ENCODE data around the gene NKD2.

The NKD2 gene

DNA sequence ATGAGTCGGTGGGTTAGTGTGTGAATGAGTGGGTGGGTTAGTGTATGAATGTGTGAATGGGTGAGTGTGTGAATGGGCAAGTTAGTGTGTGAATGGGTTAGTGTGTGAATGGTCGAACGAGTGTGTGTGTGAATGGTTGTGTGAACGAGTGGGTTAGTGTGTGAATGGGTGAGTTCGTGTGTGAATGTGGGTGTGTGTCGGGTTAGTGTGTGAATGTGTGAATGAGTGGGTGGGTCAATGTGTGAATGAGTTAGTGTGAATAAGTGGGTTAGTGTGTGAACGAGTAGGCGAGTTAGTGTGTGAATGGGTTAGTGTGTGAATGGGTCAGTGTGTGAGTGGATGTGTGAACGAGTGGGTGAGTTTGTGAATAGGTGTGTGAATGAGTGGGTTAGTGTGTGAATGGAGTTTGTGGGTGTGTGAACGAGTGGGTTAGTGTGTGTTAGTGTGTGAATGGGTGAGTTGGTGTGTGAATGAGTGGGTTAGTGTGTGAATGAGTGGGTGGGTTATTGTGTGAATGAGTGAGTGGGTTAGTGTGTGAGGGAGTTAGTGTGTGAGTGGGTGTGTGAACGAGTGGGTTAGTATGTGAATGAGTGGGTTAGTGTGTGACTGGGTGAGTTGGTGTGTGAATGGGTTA is 38.8 kb downstream of the NKD2 start:
- Histone ChIP-seq H3K9ac (ENCODE audit: insufficient read length, low read depth) (no peak overlapping the region), H3K27me3 (ENCODE audit: insufficient read depth, insufficient read length) (no peaks in the 10 kb centered on the region), H3K4me1 (ENCODE audit: insufficient read depth, insufficient read length) (no peaks in the 10 kb centered on the region), H3K4me3 (ENCODE audit: insufficient read length, low read depth) (no peak overlapping the region), H3K9me3 (ENCODE audit: insufficient read depth, low read length) (peaks cover 27% of the 10 kb centered on the region), H3K36me3 (ENCODE audit: insufficient read depth, insufficient read length, low read length) (peaks cover 18% of the 10 kb centered on the region)
- TF ChIP-seq SUZ12 (IDR thresholded peaks at IDR 0.05; ENCODE audit: extremely low read depth, insufficient read depth, insufficient read length) (no peak), YY1 (IDR thresholded peaks at IDR 0.05; ENCODE audit: insufficient read depth, insufficient read length) (no peak), ZNF274 (IDR thresholded peaks at IDR 0.05; ENCODE audit: low read depth, low read length) (no peak)
- DNase-seq (ENCODE audit: low read depth, low spot score) = no peak

DNA sequence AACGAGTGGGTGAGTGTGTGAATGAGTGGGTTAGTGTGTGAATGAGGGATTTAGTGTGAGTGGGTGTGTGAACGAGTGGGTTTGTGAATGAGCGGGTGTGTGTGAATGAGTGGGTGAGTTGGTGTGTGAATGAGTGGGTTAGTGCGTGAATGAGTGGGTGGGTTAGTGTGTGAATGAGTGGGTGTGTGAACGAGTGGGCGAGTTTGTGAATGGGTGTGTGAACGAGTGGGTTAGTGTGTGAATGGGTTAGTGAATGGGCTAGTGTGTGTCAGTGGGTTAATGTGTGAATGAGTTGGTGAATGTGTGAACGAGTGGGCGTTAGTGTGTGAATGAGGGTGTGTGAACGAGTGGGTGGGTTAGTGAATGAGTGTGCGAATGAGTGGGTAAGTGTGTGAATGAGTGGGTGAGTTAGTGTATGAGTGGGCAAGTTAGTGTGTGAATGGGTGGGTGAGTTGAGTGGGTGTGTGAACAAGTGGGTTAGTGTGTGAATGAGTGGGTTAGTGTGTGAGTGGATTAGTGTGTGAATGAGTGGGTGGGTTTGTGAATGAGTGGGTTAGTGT is 39.6 kb downstream of the NKD2 start:
- TF ChIP-seq YY1 (IDR thresholded peaks at IDR 0.05; ENCODE audit: insufficient read depth, insufficient read length) (no peak), ZNF274 (IDR thresholded peaks at IDR 0.05; ENCODE audit: low read depth, low read length) (no peak), SUZ12 (IDR thresholded peaks at IDR 0.05; ENCODE audit: extremely low read depth, insufficient read depth, insufficient read length) (no peak)
- no peak for DNase-seq (ENCODE audit: low read depth, low spot score)
- Histone ChIP-seq H3K9ac (ENCODE audit: insufficient read length, low read depth) (no peak overlapping the region), H3K36me3 (ENCODE audit: insufficient read depth, insufficient read length, low read length) (peaks cover 26% of the 10 kb centered on the region), H3K9me3 (ENCODE audit: insufficient read depth, low read length) (peaks cover 19% of the 10 kb centered on the region), H3K4me1 (ENCODE audit: insufficient read depth, insufficient read length) (no peaks in the 10 kb centered on the region), H3K4me3 (ENCODE audit: insufficient read length, low read depth) (no peak overlapping the region), H3K27me3 (ENCODE audit: insufficient read depth, insufficient read length) (no peaks in the 10 kb centered on the region)

- Histone ChIP-seq H3K4me1 (ENCODE audit: insufficient read depth, insufficient read length) (no peaks in the 10 kb centered on the region), H3K9me3 (ENCODE audit: insufficient read depth, low read length) (peaks cover 17% of the 10 kb centered on the region), H3K4me3 (ENCODE audit: insufficient read length, low read depth) (no peak overlapping the region), H3K27me3 (ENCODE audit: insufficient read depth, insufficient read length) (no peaks in the 10 kb centered on the region), H3K36me3 (ENCODE audit: insufficient read depth, insufficient read length, low read length) (peaks cover 34% of the 10 kb centered on the region), H3K9ac (ENCODE audit: insufficient read length, low read depth) (no peak overlapping the region)
- TF ChIP-seq YY1 (IDR thresholded peaks at IDR 0.05; ENCODE audit: insufficient read depth, insufficient read length) = no peak
- no peak for TF ChIP-seq ZNF274 (IDR thresholded peaks at IDR 0.05; ENCODE audit: low read depth, low read length)
- TF ChIP-seq SUZ12 (IDR thresholded peaks at IDR 0.05; ENCODE audit: extremely low read depth, insufficient read depth, insufficient read length) = no peak
- DNase-seq (ENCODE audit: low read depth, low spot score) = no peak
Observed at GRCh38 chr5:1048861-1049838, 40.5 kb downstream of the NKD2 start.

DNA sequence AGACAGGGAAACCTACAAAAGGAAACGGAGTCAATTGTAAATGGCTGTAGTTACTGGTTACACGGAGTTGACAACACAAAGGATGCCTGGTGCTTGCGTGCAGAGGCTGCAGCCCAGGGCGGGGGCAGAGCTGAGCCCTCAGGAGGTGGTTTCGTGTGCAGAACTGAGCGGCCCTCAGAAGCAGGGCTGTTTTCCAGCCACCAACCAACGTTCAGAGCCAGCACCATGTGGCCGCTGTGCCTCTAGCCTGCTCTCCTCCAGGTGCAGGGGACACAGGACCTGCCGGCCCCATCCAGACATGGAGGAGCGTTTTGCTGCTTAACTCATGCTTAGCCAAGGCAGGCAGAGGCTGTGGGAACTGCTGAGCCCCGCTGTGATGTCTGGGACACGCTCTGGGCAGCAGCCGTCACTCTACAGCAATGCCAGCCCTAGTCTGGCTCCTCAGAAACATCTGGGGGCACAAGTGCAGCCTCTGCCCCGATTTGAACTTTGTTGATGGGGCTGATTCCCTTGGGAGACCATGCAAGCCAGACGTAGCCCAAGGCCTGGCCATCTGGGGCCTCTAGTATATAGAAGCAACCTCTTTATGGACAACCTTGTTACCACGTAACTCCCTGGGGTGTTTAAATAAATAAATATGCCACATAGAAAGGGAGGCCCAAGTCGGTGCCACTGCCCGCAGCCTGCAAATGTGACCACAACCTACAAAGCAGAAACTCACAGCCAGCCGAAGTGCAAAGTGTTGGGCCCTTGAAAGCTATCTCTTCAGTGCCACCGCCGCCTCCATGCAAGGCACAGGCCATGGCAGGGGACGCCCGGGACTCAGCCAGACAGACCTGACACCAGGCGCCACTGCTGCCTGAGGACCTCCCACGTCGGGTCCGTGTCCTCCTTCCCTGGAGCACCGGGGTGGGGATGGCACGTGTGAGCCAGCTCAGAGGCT is 42.1 kb downstream of the NKD2 start:
- H3K9me3 ChIP-seq (ENCODE audit: insufficient read depth, low read length) = peaks cover 2% of the 10 kb centered on the region; the same call in 1 of the 2 replicates
- no peak overlapping the region for H3K9ac ChIP-seq (ENCODE audit: insufficient read length, low read depth)
- DNase-seq (ENCODE audit: low read depth, low spot score) = no peak
- TF ChIP-seq SUZ12 (IDR thresholded peaks at IDR 0.05; ENCODE audit: extremely low read depth, insufficient read depth, insufficient read length) (no peak), ZNF274 (IDR thresholded peaks at IDR 0.05; ENCODE audit: low read depth, low read length) (no peak), YY1 (IDR thresholded peaks at IDR 0.05; ENCODE audit: insufficient read depth, insufficient read length) (no peak)
- peaks cover 2% of the 10 kb centered on the region for H3K4me1 ChIP-seq (ENCODE audit: insufficient read depth, insufficient read length)
- H3K27me3 ChIP-seq (ENCODE audit: insufficient read depth, insufficient read length) = no peaks in the 10 kb centered on the region
- peaks cover 44% of the 10 kb centered on the region for H3K36me3 ChIP-seq (ENCODE audit: insufficient read depth, insufficient read length, low read length)
- H3K4me3 ChIP-seq (ENCODE audit: insufficient read length, low read depth) = no peak overlapping the region

GRCh38 chr5:1051366-1051720 is 42.7 kb downstream of the NKD2 start:
- no peak for DNase-seq (ENCODE audit: low read depth, low spot score)
- Histone ChIP-seq H3K9me3 (ENCODE audit: insufficient read depth, low read length) (no peaks in the 10 kb centered on the region), H3K36me3 (ENCODE audit: insufficient read depth, insufficient read length, low read length) (peaks cover 51% of the 10 kb centered on the region)

GRCh38 chr5:1052076-1052475 is 43.5 kb downstream of the NKD2 start:
- Histone ChIP-seq H3K4me3 (ENCODE audit: insufficient read length, low read depth) (no peak overlapping the region), H3K4me1 (ENCODE audit: insufficient read depth, insufficient read length) (peaks cover 2% of the 10 kb centered on the region), H3K27me3 (ENCODE audit: insufficient read depth, insufficient read length) (no peaks in the 10 kb centered on the region), H3K9me3 (ENCODE audit: insufficient read depth, low read length) (no peaks in the 10 kb centered on the region), H3K9ac (ENCODE audit: insufficient read length, low read depth) (no peak overlapping the region), H3K36me3 (ENCODE audit: insufficient read depth, insufficient read length, low read length) (peaks cover 56% of the 10 kb centered on the region)
- TF ChIP-seq YY1 (IDR thresholded peaks at IDR 0.05; ENCODE audit: insufficient read depth, insufficient read length) = no peak
- no peak for TF ChIP-seq SUZ12 (IDR thresholded peaks at IDR 0.05; ENCODE audit: extremely low read depth, insufficient read depth, insufficient read length)
- no peak for TF ChIP-seq ZNF274 (IDR thresholded peaks at IDR 0.05; ENCODE audit: low read depth, low read length)
- DNase-seq (ENCODE audit: low read depth, low spot score) = no peak

More at GRCh38 chr5:1051366-1051720, 42.7 kb downstream of the NKD2 start:
- H3K4me3 ChIP-seq (ENCODE audit: insufficient read length, low read depth) = no peak overlapping the region
- TF ChIP-seq SUZ12 (IDR thresholded peaks at IDR 0.05; ENCODE audit: extremely low read depth, insufficient read depth, insufficient read length) = no peak
- no peak for TF ChIP-seq ZNF274 (IDR thresholded peaks at IDR 0.05; ENCODE audit: low read depth, low read length)
- no peak for TF ChIP-seq YY1 (IDR thresholded peaks at IDR 0.05; ENCODE audit: insufficient read depth, insufficient read length)
- H3K27me3 ChIP-seq (ENCODE audit: insufficient read depth, insufficient read length) = no peaks in the 10 kb centered on the region
- H3K4me1 ChIP-seq (ENCODE audit: insufficient read depth, insufficient read length) = peaks cover 2% of the 10 kb centered on the region
- H3K9ac ChIP-seq (ENCODE audit: insufficient read length, low read depth) = no peak overlapping the region
